GM19240 (cell line): Measurements from ENCODE around the gene NSUN5.
"Not testable (repeated sequence)": the region's sequence is repeated elsewhere in the genome, so short reads cannot be mapped to it uniquely, and the experiment has no call there.

Source experiments
- DNase-seq: peaks from one replicate; pipeline ENCODE4 v3.0.0; 2011; ENCODE audit warnings: low spot score; ENCODE audit not compliant: insufficient read length

NSUN5 gene

GRCh38 chr7:73327449-73327848 is 18.8 kb upstream of the NSUN5 start:
- not testable (repeated sequence) for DNase-seq

GRCh38 chr7:73325424-73325823 is 16.8 kb upstream of the NSUN5 start:
- DNase-seq: not testable (repeated sequence)

DNA sequence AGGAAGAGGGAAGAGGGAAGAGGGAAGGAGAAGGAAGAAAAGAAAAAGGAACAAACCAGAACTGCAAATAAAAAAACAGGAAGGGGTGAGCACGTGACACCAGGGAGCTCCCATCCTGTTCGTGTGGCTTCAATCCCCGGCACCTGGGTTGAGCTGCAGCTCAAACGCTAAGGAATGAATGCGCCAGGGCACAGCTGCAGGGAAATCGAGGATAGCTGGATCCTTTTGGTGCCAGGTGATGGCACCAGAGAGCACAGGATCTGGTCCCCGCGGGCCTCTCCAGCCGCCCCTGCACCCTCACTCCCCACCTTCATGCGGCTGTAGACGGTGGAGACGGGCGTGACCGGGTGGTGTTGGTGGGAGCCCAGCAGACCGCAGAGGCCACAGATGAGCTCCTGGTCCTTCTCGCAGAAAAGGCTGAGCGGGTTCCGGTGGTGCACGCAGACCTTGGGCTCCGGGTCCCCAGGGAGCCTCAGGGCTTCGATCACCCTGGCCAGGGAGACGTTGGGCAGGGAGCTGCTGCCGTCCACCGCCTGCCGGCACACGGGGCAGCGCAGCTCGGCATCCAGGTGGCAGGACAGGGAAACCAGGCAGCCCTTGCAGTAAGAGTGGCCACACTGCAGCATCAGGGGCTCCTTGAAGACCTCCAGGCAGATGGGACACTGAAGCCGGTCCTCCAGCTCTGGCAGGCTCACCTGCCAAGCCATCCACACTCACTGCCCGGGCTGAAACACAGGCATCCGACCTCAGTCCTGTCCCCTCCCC is 15.6 kb upstream of the NSUN5 start:
- DNase-seq: peak; percentile 81

DNA sequence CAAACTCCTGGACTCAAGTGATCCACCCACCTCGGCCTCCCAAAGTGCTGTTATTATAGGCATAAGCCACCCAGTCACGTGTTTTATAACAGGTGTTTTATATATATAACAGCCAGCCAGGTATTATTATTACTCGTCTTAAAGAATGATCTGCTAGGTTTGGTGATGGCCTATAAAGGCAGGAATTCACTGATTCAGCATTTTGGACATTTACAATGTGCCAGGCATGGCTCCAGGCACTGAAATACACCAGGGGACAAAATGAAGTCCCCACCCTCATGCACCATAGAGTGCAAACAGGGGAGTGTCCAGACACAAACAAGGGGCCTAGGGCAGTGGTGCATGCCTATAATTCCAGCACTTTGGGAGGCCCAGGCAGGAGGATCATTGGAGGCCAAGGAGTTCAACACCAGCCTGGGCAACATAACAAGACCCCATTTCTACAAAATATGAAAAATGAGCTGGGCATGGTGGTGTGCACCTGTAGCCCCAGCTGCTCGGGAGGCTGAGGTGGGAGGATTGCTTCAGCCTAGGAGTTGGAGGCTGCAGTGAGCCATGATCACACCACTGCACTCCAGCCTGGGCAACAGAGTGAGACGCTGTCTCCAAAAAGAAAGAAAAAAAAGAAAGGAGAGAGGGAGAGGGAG is 14.9 kb upstream of the NSUN5 start:
- DNase-seq: not testable (repeated sequence)

DNA sequence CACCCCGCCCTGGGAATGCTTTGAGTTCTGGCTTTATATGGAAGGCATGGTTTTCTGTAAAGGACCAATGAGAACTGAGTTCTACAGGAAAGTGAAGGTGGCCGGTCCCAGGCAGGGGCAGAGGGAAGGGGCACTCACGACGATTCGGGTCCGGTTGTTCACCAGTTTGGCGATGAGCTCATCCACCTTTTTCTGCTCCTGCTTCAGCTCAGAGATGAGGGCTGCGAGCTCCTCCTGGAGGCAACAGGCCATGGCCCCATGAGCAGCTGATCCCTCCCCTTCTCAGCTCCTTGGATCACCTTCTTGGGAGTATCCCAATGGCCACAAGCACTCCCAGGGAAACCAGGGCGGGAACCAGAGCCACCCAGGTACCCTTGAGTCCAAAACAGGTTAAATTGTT is 11.4 kb upstream of the NSUN5 start:
- DNase-seq: not testable (repeated sequence)

- DNase-seq: not testable (repeated sequence)
Measured at GRCh38 chr7:73319541-73319940, 10.9 kb upstream of the NSUN5 start.

DNA sequence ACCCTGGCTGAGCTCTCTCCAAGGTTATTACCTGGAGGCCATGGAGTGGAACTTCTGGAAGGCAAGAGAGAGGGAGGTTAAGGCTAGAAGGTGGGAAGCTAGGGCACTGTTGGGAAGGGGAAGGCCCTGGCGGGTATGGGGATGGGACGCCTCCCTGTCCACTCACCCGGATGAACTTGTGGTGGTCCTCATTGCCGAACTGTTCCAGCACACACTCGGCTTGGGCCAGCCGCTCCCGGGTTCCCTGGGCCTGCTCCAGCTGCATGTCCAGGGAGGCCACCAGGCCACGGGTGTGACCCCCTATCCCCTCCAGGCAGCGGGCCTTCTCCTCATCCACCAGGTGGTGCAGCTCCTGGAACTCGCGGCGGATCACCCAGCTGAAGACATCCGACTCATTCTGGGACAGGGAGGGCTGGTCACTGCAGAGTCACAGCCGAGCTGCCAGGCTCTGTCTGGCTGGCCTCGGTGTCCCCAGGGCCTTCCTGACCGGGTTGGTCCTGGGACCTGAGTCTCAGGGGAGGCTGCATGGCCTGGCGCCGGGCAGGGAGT is 10.1 kb upstream of the NSUN5 start:
- not testable (repeated sequence) for DNase-seq

DNA sequence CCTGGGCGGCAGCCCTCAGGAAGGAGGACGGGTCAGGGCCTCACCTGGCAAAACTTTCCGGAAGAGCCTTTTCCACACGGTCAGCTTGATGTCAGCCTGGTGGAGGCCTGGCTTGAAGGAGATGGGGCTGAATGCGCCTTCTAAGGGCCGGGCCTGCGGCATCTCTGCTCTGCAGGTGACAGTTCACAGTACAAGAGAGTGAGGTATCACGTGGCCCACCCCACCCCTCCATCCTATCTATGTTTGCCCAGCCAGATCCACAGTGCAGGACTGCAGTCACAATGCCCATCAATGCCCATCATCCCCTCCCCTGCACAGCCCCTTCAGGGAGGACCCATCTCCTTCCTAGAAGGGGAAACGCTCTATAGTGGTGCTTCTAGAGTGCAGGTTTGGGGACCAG is 7.9 kb upstream of the NSUN5 start:
- no peak for DNase-seq

GRCh38 chr7:73314271-73314670 is 5.6 kb upstream of the NSUN5 start:
- DNase-seq: no peak

- DNase-seq: no peak
Measured at GRCh38 chr7:73313521-73313906, 4.9 kb upstream of the NSUN5 start.

- no peak for DNase-seq
Measured at GRCh38 chr7:73312831-73313520, 4.3 kb upstream of the NSUN5 start.

- DNase-seq: not testable (repeated sequence)
Measured at GRCh38 chr7:73311421-73311820, 2.8 kb upstream of the NSUN5 start.

DNA sequence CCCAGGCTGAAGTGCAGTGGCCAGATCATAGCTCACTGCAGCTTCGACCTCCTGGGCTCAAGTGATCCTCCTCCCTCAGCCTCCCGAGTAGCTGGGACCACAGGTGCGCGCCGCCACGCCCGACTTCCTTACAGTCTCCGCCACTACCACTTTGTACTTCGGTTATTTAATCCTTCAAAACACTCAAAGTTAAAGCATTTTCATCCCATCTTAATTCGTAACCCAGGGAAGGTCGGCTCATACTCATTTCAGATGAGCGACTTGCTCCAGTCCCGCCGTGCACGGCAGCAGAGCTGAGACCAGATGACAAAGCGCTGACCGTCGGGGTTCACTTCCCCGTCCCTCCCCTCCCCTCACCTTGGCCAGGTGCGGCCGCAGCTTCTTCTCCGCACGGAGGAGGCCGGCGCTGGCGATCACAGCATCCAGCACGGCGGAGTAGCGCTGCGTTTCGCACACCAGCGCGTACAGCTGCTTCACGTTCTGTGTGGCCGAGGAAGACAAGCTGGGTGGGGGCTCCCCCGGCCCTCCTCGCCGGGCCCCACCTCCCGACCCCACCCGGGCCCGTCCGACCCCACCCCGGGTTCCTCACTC is 457 bp downstream of the NSUN5 start:
- DNase-seq: peak; percentile 41

- DNase-seq: no peak
Measured at GRCh38 chr7:73307436-73307835, 1.2 kb downstream of the NSUN5 start.

DNA sequence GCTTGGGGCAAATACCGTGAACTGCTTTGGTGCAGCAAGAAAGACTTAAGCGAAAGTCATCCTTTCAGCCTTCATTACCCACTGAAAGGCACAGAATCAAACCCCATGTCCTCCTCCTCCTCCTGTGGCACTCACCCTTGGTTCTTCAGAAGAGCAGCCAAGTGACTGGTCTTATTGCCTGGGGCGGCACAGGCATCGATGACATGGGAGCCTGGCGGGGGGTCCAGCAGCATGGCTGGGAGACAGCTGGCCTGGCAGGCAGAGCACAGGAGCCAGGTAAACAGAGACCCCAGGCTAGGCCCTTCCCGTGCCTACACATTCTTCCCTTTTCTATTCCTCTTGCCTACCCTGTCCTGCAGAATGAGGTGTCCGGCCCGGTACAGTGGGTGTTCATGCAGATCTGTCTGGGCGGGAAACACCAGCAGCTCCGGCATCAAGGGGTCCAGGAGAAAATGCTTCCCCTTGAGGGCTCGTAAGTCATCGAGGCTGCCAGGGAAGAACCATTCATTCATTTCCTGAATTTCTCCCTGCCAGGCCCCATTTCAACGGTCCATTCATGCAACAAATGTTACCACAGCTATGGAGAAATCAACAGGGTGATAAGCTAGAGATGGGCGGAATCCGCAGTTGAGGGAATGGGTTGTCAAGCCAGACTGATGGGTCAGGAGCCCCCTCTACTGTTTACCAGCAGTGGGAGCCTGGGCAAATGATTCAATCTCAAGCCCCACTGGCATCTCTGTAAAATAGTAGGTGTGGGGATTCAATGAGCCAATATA is 3.8 kb downstream of the NSUN5 start:
- DNase-seq: not testable (repeated sequence)

DNA sequence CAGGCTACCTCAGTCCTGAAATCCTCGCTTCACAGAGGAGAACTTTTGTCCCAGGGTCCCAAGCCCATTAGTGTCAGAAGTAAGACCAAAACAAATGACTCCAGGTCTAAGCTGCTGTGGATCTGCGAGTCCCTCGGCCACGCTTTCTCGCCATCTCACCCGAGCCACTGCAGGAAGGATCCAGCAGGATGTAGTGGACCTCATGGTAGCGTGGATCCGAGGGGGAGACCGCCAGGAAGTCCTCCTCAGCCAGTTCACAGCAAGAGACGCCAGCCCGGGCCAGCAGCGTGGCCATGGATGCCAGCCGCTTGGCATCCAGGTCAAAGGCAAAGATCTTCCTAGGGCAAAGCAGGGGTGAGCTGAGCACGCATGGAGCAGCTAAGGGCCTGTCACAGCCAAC is 4.6 kb downstream of the NSUN5 start:
- DNase-seq: no peak

DNA sequence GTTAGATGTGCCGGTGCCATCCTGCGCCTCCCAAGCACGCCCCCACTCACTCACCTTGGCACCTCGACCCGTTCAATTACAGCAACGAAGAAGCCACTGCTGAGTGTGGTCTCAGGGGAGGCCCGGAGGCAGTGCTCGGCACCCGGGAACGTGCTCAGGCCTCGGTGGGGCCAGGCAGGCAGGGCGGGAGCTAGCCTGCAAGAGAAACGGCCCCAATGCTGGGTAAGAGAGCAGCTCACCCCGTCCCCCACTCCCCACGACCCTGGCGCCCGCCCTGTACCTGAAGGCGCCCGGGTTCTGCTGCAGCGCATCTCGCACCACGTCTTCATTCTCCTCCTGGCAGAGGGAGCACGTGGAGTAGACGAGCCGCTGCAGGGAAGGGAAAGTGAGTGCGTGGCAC is 5.1 kb downstream of the NSUN5 start:
- no peak for DNase-seq

DNA sequence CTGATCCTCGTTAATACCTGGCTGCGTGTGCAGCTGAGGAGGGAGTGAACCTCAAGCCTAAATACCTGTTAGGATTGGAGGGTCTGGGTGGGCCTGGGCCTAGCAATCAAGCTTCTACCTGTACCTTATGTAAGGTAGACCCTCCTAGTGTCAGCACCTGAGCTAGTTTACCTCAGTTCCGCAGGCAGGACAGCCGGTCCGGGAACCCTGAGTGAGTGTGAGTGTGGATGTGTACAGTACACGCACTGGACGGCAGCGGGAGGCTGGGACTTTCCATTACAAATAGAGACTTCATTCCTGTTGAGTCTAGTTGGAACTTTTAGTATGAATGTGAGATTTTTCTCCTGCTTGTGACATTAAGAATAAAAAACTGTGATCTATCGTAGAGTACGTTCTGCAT is 5.8 kb downstream of the NSUN5 start:
- DNase-seq: not testable (repeated sequence)

DNA sequence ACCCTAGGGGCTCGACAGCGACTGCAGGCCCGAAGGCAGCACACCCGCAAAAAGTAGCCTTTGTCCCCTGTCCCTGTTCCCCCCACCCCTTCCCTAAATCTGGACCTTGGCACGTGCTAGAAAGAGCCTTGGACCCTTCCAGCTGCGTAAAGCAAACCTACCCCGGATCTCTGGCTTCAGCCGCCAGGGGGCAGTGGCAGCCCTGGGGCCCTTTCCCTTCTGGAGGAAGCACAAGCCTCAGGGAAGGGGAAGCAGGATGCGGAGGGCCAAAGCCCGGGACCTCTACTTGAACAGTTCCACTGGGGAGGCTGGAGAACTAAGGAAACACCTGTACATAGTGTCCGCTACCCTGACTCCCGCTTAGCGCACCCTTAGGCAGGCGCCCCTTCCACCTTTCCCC is 7.5 kb downstream of the NSUN5 start:
- not testable (repeated sequence) for DNase-seq

DNA sequence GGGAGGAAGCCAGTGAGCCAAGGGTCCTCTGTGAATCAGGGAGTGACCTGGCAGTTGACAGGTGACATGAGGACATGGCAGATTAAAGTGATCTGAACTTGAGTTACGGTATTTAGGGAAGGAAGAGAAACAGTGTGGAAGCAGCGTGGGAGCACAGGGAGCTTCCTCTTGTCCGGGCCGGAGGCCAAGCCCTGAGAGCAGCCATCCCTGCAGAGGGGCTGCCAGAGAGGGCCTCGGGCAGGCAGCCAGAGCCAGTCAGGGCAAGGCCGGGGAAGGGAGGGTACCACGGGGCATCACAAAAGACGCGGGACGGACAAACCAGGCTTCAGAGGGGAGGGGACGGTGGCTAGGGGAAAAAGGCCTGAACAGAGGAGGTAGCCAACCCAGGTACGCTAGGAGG is 8.8 kb downstream of the NSUN5 start:
- not testable (repeated sequence) for DNase-seq

DNA sequence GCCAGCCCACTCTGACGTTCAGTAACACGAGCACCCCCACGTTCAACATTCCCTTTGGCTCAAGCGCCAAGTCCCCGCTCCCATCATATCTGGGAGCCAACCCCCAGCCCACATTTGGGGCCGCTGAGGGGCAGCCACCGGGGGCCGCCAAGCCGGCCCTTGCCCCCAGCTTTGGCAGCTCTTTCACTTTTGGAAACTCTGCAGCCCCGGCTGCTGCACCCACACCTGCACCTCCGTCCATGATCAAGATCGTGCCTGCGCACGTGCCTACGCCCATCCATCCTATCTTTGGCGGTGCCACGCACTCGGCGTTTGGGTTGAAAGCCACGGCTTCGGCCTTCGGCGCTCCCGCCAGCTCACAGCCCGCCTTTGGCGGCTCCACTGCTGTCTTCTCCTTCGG is 10.9 kb downstream of the NSUN5 start:
- not testable (repeated sequence) for DNase-seq
